GM19463 (cell line): ENCODE measurements around the gene ATXN1.

Source experiments
- ATAC-seq: cut with Tn5 transposase; IDR thresholded peaks from one replicate; pipeline ENCODE4 v1.9.1; 2021; ENCODE audit warnings: mild to moderate bottlenecking, moderate library complexity; ENCODE audit not compliant: unreplicated experiment

ATXN1 gene

DNA sequence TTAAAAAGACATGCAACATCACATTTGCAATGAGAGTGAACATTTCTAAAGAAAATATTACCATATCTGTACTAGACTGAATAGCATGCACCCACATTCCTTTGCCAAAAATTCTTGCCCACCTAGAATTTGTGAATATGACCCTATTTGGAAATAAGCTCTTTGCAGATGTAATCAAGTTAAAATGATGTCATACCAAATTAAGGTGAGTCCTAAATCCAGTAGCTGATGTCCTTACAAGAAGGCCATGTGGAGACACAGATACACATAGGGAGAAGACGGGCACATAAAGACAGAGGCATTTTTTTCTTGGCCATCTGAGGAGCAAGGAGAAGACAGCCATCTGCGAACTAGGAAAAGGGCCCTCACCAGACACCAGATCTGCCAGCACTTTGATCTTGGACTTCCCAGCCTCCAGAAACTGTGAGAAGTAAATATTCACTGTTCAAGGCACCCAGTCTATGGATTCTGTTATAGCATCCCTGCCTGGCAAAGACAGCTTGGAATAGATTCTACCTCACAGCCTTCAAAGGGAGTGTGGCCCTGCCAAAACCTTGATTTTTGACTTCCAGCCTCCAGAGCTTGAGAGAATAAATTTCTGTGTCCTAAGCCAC lies 22.8 kb upstream of the ATXN1 start:
- no peak for ATAC-seq

DNA sequence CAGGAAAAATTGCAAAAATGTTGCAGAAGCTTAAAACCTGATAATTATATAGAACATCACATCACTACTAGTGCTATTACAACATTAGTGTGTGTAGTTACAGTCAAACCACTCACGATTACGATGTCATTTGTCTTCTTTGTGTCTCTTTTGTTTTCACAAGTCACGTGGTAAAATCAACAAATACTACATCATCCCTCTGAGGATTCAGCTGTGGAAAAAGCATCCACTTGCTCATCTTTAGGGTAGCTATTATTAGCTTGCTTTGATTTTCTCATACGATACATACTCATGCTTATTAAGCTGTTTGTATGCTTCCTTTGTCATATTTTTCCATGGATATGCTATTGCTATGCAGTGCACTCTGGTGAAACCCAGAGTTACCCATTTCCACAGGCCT lies 22.2 kb upstream of the ATXN1 start:
- no peak for ATAC-seq

DNA sequence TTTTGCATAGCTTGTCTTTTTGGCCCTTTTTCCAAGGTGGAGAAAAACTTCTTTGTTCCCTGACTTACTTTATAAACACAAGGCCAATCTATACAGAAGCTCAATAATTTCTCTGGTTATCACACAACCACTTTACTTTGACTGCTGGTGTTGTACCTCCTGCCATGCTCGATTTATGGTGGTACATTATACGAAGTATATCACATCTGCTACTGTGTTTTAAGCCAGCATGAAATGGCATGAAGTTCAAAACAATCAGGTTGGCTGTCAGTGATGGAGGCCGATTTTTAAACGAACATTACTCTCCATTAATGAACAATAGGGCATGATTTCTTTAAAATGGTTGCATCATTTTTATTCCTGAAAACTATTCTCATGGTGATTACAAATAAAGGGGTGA lies 21.0 kb upstream of the ATXN1 start:
- no peak for ATAC-seq

DNA sequence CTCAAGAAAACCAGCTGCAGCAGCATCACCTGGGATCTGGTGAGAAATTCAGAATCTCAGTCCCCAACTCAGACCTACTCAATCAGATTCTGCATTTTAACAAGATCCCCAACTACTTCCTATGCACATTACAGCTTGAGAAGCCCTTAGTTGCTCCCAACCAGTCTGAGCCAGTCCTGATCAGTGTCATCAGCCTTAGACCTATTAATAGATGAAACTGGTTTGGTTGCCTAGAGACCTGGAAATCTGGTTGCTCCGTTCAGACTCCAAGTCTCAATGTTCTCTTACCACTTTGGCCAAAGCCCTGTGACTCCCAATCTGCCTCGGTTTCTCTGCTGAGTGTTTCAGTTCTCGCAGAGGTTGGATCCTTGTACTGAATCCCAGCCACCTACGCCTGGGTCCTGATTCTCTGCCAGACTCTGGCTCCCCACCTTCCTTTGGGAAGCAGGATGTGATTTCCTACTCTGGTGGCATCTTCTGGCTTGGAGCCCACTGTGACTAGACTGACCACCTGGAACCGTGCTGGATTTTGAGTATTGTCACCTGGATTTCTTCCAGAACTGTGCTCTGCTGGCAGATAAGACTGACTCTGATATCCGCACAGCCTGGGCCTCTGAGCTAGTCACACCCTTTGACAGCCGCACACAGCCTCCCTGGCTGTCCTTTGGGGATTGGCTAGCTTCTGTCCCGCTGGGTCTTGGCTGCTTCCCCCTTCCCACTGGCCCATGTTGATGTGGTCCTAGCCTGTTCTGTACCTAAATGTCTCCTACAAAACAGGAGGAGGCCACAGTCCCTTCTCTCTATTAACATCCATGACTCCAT lies 20.3 kb upstream of the ATXN1 start:
- no peak for ATAC-seq

DNA sequence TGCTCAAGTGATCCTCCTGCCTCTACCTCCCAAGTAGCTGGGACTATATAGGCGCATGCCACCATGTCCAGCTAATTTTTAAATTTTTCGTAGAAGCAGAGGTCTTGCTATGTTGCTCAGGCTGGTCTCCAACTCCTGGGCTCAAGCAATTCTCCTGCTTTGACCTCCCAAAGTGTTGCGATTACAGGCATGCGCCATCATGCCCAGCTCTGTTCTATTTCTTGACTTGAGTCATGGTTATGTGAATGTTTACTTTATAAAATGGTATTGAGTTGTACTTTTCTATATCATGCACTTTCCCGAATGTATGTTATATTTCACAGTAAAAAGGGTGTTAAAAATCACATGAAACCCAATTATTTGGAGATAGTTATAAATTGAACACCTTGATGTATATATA lies 17.3 kb upstream of the ATXN1 start:
- ATAC-seq = no peak

DNA sequence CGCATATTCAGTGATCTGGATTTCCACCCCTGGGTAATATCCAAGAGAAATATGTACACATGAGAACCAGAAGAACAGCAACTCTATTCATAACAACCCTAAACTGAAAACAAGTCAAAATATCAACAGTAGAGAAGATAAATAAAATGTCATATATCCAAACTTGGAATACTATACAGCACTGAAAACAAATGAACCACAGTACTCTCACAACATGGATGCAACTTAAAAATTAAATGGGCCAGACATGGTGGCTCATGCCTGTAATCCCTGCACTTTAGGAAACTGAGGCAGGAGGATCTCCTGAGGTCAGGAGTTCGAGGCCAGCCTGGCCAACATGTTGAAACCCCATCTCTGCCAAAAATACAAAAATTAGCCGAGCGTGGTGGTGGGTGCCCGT lies 16.5 kb upstream of the ATXN1 start:
- no peak for ATAC-seq

DNA sequence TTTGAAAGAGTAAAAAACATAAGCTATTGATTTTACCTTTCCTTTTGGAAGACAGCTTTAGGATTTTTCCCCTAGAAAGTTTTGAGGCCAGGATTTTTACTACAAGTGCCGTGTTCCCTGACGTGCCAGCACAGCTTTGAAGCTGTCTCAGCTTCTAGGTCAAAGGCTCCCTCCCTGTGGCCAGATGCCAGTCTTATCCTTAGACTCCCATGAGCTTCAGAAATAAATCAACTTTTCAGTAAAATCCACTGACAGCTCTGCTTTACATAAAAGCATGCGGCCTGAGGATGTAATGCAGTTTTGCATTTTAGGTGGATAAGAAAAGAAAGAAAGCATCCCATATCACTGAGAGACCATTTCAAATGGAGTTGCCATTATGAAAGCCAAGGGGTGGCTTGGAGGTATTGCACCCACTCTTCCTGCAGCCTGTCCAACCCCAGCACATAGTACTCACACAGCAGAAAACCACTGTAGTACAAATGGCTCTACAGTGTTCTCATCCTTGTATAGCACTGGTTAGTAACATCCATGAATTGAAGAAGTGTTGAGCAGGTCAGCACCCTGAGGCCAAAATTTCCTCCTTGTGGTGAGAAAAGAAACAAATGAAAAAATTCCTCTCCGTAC lies 15.2 kb upstream of the ATXN1 start:
- ATAC-seq = no peak

DNA sequence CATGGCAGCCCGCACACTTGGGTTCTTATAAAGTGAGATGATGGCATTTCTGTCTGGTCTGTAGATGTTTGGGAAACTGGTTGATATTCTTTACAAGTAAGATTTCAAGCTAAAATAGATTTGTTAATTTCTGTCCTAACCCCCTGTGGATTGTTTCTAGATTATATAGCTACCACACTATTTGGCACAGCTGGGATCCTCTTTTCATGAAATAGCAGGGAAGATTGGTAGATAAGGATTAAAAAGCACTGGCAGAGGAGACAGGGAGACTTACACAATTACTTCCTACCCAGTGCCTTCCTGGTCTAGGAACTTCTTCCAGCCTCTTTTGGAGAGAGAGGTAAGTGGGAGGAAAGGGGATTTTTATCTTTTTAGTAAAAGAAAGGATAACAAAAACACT lies 13.2 kb upstream of the ATXN1 start:
- ATAC-seq = no peak

DNA sequence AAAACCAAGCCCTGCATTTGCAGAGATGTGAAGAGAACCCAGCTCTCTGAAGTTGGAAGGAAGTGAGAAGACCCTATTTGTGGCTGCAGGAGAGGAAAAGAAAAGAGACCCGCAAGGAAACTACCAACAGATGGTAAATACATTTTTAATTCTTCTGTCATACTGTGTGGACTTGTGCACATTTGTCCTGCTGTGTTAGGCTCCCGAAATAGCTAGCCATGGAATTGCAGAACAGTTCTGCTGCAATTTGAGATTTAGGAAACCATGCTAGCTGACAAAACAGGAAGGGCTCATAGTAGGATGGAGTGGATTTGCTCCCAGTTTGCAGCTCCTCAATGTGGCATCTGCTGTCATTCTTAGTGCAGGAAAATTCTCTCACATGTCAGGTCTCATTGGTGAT lies 12.1 kb upstream of the ATXN1 start:
- ATAC-seq = no peak

DNA sequence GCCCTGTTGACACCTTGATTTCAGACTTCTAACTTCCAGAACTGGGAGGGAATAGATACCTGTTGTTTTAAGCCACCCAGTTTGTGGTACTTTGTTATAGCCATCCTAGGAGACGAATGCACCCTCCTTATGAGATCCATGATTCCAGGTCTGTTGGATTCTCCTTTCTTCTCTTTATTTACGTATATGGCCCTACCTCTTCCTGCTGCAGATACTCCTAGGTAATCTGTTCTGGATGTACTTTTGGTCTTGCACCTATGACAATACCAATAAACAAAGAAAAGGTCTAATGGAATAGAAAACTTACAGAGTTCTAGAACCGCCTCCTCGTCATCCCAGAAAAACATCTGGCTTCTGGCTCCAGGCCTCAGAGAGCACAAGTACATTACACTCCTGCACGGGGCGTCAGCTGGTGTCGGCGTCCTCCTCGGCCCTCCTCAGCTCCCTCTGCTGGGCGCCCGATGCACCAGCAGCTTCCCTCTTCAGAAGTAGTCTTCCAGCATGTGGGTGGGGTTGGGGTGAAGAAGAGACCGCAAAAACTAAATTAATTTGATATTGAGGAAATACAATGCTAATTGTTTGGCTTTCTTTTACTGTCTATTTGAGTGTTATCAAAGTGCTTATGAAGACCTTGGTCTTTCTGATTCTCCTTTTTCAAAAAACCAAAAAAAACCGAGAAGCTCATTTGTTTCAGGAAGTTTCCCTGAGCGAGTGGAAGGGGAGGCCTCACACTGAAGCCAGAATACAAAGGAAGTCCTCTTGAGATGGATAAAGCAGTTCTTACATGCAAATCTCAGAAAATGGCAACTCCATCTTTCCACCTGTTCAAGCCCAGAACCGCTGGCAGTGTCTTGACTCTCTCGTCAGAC lies 9.7 kb upstream of the ATXN1 start:
- ATAC-seq = peak; percentile 91

DNA sequence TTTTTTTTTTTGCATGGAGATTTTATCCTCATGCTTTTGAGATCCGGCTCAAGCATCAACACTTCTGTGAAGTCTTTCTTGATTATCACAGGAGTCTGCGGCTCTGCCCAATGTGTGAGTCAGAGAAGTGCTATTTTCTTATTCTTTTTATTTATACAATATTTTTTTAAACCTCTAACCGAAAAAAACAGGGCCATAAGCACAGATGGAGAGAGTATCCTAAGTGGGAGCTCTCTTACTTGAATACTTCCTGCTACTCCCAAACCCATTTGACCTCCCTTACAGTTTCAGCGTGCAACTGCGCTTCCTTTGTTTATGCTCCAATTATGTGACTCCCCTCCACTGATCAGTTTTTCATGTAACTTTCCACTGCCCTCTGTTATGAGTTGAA lies 8.7 kb upstream of the ATXN1 start:
- no peak for ATAC-seq

DNA sequence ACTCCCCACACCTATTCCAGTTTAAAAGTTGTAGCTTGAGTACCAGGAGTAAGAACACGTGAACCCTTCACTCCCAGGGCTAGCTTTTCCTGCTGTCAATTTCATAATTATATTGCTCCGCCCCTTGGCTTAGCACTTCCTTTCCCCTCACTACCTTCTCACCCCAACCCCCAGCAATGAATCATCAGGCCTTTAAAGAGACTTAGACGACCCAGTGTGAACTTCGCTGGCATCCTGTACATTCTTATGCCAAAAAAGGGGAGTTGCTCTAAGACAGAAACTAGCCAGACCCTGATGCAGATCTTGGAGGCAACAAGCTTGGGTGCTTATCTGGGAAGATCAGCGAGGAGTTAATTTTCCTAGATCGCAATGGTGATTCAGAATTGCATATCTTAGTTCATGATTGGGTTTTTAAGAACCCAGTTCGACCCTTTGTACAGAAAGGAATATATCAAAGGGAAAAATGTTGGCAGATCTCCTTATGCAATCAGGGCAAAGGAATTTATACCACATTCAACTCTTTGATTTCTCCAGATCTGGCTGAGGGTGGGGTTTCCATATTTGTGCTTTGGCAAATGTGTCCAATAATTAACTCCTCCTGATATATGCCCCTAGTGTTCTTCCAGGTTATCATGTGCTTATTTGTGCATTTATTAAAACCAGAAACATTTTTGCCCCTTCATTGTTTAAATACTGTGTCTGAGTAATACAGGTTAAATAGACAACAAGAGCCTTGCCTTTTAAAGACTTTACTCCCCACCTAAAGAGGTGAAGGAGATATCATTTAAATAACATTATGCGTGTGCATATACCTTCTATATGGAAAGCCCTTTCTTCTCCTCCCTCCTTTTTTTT lies 8.1 kb upstream of the ATXN1 start:
- ATAC-seq = no peak

DNA sequence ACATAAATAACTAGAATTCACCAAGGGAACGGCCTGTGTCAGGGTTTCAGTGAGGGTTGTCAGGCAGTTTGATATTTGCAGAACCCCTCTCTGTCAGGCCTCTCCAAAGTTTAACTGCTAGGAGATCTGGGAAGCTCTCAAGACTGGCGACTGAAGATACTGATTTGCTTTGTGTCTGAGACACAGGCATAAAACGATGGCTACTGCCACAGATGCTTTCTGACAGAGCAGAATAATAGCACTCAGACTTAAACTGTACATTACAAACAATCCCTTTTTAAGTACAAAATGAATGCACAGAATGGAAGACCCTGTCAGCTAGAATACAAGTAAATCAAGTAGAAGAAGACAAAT lies 7.2 kb upstream of the ATXN1 start:
- ATAC-seq = no peak

DNA sequence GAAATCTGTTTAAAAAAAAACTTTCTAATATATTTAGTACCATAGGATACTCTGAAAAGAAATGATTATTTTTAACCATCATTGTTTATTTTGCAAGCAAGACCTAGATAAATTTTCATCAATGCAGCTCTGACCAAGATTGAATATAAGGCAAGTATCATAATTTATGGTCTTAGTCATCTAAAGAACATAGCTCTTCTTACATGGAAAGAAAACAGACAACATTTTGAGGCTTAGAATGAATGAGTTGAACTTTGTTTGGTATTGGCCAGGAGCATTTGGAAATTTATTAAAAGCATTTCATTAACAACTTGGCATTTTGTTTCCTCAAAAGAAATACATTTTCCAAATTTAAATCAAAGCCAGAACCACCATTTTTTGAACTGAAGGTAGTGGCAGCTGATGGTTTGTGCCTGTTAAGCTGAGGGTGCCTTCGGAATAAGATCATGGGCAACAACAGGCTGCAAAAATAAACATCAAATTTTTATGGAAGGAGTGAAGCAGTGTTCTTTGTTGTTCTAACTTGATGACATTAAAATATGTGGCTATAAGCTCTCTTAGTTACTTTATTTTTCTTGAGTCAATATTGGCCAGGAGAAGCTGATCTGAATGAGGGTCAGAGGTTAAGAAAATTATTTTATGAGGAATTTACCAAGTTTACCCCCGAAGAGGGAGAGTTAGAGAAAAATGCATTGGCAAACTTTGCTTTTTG lies 6.7 kb upstream of the ATXN1 start:
- no peak for ATAC-seq

DNA sequence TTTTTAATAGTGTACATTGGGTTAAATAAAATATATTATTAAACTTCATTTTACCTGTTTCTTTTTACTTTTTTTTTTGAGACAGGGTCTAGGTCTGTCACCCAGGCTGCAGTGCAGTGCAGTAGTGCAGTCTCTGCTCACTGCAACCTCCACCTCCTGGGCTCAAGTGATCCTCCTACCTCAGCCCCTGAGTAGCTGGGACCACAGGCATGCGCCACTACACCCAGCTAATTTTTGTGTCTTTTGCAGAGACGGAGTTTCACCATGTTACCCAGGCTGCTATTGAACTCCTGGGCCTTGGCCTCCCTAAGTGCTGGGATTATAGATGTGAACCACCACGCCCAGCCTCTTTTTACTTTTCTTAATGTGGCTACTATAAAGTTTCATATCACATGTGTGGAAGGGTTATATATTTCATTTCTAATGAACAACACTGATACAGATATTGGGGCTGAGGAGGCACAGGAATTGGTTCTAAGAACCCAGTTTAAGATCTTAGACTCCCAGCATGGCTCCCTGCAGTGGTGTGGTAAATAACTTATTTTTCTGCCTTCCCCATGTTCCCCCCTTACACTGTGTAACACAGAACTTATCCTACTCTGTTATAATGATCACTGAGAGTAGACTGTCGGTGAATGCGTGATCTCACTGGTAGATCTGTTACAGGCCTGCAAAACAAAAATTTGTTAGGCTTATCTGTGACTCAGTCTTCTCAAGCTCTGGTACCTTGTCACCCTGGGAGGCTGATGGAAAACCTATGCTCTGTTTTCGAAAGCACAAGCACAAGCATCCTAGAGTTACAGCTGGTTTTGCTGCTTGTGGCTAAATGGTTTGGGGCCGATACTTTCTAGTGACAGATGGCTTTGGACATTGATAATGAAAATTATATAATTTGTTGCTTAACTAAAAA lies 5.8 kb upstream of the ATXN1 start:
- ATAC-seq = no peak

DNA sequence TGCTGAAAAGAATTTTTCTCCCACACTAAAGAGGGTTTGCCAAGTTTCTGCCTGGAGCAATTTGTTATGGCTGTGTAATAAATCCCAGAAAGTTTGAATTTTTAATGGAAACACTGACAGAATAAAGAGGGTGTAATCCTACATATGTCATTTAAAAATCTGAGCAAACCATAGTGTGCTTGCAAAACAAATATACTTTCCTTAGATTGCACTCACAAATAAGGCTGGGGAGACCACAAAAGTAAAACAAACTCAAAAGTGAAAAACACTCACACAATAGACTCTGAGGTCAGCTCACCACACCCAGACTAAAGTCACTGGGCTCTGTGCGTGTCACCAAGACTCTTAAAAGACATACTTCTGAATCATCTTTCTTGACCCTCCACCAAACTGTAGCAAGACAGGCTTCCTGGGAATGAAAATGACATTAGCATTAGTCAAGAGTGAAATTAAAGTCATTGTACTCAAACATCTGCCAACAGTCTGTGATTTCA lies 4.8 kb upstream of the ATXN1 start:
- no peak for ATAC-seq

DNA sequence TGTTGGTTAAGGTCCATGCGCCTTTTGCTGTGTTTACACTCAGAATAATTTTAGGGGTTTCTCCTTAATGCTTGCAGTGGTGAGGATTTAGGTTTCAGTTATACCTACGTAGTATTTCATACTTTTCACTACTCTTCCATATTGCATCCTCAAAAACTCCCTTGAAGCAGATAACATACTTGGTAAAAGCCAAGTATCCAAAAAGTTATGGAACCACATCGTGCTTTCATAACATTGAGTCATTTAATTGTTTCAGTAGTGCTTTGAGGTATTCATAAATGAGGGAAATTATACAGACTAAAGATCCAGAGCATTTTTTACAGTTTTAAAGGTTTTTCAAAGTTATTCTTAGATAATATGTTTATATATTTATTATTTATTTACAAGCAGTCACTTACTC lies 4.0 kb upstream of the ATXN1 start:
- no peak for ATAC-seq

DNA sequence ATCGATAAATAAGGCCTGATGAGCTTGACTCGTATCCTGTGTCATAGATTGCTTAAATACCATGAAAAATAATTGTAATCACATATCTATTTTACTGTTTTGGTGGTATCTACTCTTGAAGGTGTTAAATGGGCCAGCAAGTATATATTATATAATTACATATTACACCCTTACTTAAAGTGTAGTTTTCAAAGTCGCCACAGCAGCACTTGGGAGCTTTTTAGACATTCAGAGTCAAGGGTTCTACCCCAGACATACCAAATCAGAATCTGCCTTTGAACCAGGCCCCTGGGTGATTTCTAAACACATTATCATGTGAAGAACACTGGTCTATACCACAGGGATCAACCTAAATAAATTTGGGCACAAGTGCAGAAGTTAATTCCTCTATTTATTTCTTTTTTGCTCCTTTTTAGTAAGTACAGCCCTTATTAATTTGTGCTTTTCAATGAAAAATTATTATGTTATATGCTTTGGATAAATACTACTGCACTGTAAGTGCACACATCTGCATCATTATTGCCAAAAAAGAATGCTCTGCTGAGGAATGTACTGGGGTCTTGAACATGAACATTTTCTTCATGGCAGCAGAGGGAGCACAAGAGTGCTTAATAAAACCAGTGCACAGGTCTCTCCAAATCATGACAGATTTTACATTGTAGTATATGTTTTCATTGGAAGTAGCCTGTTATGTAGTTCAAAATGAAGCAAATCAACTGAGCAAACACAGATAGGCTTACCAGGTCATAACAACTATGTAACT lies 3.1 kb upstream of the ATXN1 start:
- ATAC-seq = no peak
